B cell (primary cell): Measurements from ENCODE around the gene TFAP2A.

ENCODE experiments used
- CTCF ChIP-seq: fragments of 200-600 bp; IDR thresholded peaks from one replicate; pipeline ENCODE4 v1.8.0; 2022; ENCODE audit warnings: antibody characterized with exemption, mild to moderate bottlenecking
- EZH2 ChIP-seq: IDR thresholded peaks from 2 replicates; pipeline ENCODE4 v1.6.1; 2012; ENCODE audit warnings: borderline replicate concordance, low read depth, mild to moderate bottlenecking, moderate library complexity, low read length; ENCODE audit not compliant: insufficient read depth, poor library complexity, severe bottlenecking

GRCh38 chr6:10418862-10419748 lies 4.2 kb upstream of the TFAP2A start:
- TF ChIP-seq CTCF (no peak), EZH2 (peak; percentile 59)
